Endothelial cell of umbilical vein (primary cell): ENCODE results near the gene PDE8B. TPM values are rescaled to one million over a fixed set of nuclear protein-coding genes. Genes with fewer than 3 reads are reported as not detected.

Experiments used
- BruUV-seq: library from RNA; stranded (reverse); fragments of 400-500 nt; replicated peaks from 2 replicates; lab custom pipeline; 2021; lab: Mats Ljungman, UMichigan
- CTCF ChIA-PET: fragments of 300-600, 350-600 bp; sonication (Branson Sonifier 250); formaldehyde crosslinking; loops from one replicate; lab custom pipeline; 2021; ENCODE audit warnings: antibody characterized with exemption, inconsistent platforms; lab: Charles Lee
- POLR2A ChIA-PET: fragments of 300-600, 350-600 bp; sonication (Branson Sonifier 250); formaldehyde crosslinking; loops from one replicate; lab custom pipeline; 2021; ENCODE audit warnings: antibody characterized with exemption, inconsistent platforms; lab: Charles Lee
- DNase-seq: peaks from one replicate; pipeline ENCODE4 v3.0.0-alpha.2; 2011; ENCODE audit warnings: low read depth, low spot score
- FAIRE-seq: peaks from 2 replicates; lab custom pipeline; 2011; peaks lifted over from hg19 to GRCh38; lab: Jason Lieb, UNC
- H2AFZ ChIP-seq: 2 replicates; pipeline ENCODE4 v1.6.0; 2012; ENCODE audit warnings: low read depth, low read length, control low read depth, inconsistent platforms
- H3K27ac ChIP-seq: 2 replicates; pipeline ENCODE4 v1.5.1; 2011; ENCODE audit warnings: low read depth, mild to moderate bottlenecking, control low read depth, low read length, moderate library complexity; ENCODE audit not compliant: insufficient read depth
- H3K27me3 ChIP-seq, 2 experiments: 2 replicates each; pipeline versions ENCODE4 v1.6.0 to v1.6.1; 2011; ENCODE audit warnings: low read length in 2 of 2, mixed read lengths in 1 of 2; ENCODE audit not compliant: control insufficient read depth in 2 of 2, insufficient read depth in 2 of 2
- H3K36me3 ChIP-seq, 2 experiments: 2 replicates in 1 of 2; 3 replicates in 1 of 2; pipeline ENCODE4 v1.5.1; 2011; ENCODE audit warnings: low read length in 2 of 2, mild to moderate bottlenecking in 1 of 2, moderate library complexity in 1 of 2; ENCODE audit not compliant: control insufficient read depth in 2 of 2, insufficient read depth in 2 of 2; ENCODE audit errors: extremely low read depth in 1 of 2
- H3K4me1 ChIP-seq: 3 replicates; pipeline ENCODE4 v1.5.1; 2011; ENCODE audit warnings: mild to moderate bottlenecking, low read length; ENCODE audit not compliant: control insufficient read depth, insufficient read depth; ENCODE audit errors: extremely low read depth
- H3K4me2 ChIP-seq: 2 replicates; pipeline ENCODE4 v1.6.1; 2011; ENCODE audit warnings: low read length, control low read depth, mixed read lengths; ENCODE audit not compliant: insufficient read depth
- H3K4me3 ChIP-seq, 3 experiments: fragments of 200-600 bp in 1 of 3; sonication (generic), shearing (Covaris generic) in 1 of 3; replicated peaks in 1 of 3; 2 replicates each; pipeline ENCODE4 v1.5.1; 2011 to 2016; ENCODE audit warnings: control low read depth in 3 of 3, low read length in 3 of 3, mild to moderate bottlenecking in 2 of 3, inconsistent platforms in 1 of 3, low read depth in 1 of 3, moderate library complexity in 1 of 3; ENCODE audit not compliant: insufficient read depth in 1 of 3
- H3K79me2 ChIP-seq: 2 replicates; pipeline ENCODE4 v1.6.0; 2012; ENCODE audit warnings: low read length, inconsistent platforms; ENCODE audit not compliant: control insufficient read depth, insufficient read depth
- H3K9ac ChIP-seq: replicated peaks from 2 replicates; pipeline ENCODE3; 2011; ENCODE audit warnings: low read length, control low read depth; ENCODE audit not compliant: insufficient read depth; ENCODE audit errors: extremely low read depth
- H3K9me1 ChIP-seq: replicated peaks from 3 replicates; pipeline ENCODE4 v1.6.0; 2011; ENCODE audit warnings: mild to moderate bottlenecking, low read length; ENCODE audit not compliant: control insufficient read depth, insufficient read depth; ENCODE audit errors: extremely low read depth
- H3K9me3 ChIP-seq: replicated peaks from 2 replicates; pipeline ENCODE4 v1.5.1; 2012; ENCODE audit warnings: low read length, inconsistent platforms; ENCODE audit not compliant: control insufficient read depth, insufficient read depth
- H4K20me1 ChIP-seq: replicated peaks from 2 replicates; pipeline ENCODE3; 2011; ENCODE audit warnings: mild to moderate bottlenecking, low read length; ENCODE audit not compliant: control insufficient read depth, insufficient read depth; ENCODE audit errors: extremely low read depth
- EZH2 ChIP-seq: IDR thresholded peaks from 2 replicates; pipeline ENCODE4 v1.6.1; 2012; ENCODE audit warnings: borderline replicate concordance, low read depth, mild to moderate bottlenecking, moderate library complexity, low read length, inconsistent platforms; ENCODE audit not compliant: severe bottlenecking
- FOS ChIP-seq: IDR thresholded peaks from 2 replicates; pipeline ENCODE4 v1.6.1; 2011; ENCODE audit warnings: mild to moderate bottlenecking, low read length, moderate library complexity, borderline replicate concordance; ENCODE audit not compliant: insufficient read depth
- GATA2 ChIP-seq: IDR thresholded peaks from 2 replicates; pipeline ENCODE4 v1.7.0; 2011; ENCODE audit warnings: low read depth, mild to moderate bottlenecking, moderate library complexity, mixed read lengths, low read length; ENCODE audit not compliant: insufficient read length, insufficient read depth
- JUN ChIP-seq: IDR thresholded peaks from 2 replicates; pipeline ENCODE4 v1.6.1; 2011; ENCODE audit warnings: borderline replicate concordance, low read depth; ENCODE audit not compliant: insufficient read length, insufficient read depth
- MYC ChIP-seq: IDR thresholded peaks from one replicate; pipeline ENCODE4 v1.6.1; 2011; ENCODE audit warnings: mild to moderate bottlenecking, low read depth, low read length
- POLR2A ChIP-seq: IDR thresholded peaks from 2 replicates; pipeline ENCODE4 v1.6.1; 2012; ENCODE audit warnings: low read depth, mild to moderate bottlenecking, control low read depth, low read length
- POLR2AphosphoS5 ChIP-seq: IDR thresholded peaks from 2 replicates; pipeline ENCODE4 v1.6.1; 2012; ENCODE audit warnings: low read depth, mild to moderate bottlenecking, control low read depth, low read length, moderate library complexity; ENCODE audit not compliant: insufficient read depth
- dilution Hi-C: fragments of 300-500 bp; cut with MboI; formaldehyde crosslinking; loops from one replicate; pipeline ENCODE4 v1.15.0; 2019; ENCODE audit warnings: low sequenced_read_pairs; ENCODE audit not compliant: extremely low pct_ligation_motif_present
- intact Hi-C: fragments of 100-400 bp; cut with micrococcal nuclease; formaldehyde crosslinking; loops from one replicate; pipeline ENCODE4 v1.10.0; 2022
- polyA plus RNA-seq, 4 experiments: library from polyadenylated mRNA; depleted of rRNA in 3 of 4; stranded (reverse) in 3 of 4; unstranded in 1 of 4; fragments of >200 nt; gene quantifications; 2 replicates each; pipeline versions ENCODE4 v1.2.1 to v1.2.3, GENCODE V29; 2011 to 2012; ENCODE audit warnings: missing spikeins in 1 of 4
- total RNA-seq: library from RNA; stranded (reverse); gene quantifications from 2 replicates; pipeline ENCODE4 v1.2.3, GENCODE V29; 2021
- TF ChIP-seq, protein P1 (sequence below), 2 donors: IDR thresholded peaks; 1 replicate in 1 of 2; 2 replicates in 1 of 2; pipeline ENCODE4 v1.5.1; 2011; ENCODE audit warnings: low read length in 2 of 2, mild to moderate bottlenecking in 2 of 2, moderate library complexity in 2 of 2, control low read depth in 1 of 2, inconsistent platforms in 1 of 2, low read depth in 1 of 2; ENCODE audit not compliant: insufficient read depth in 1 of 2; ENCODE audit errors: extremely low read depth in 1 of 2
- TF ChIP-seq, protein P2 (sequence below): IDR thresholded peaks from 2 replicates; pipeline ENCODE4 v1.6.1; 2011; ENCODE audit not compliant: insufficient read depth, insufficient read length

The PDE8B gene
- total and polyA plus RNA-seq, 2 donors (not counting 3 experiments of a cell fraction or from before 2014, with no cell fraction given) = not detected

DNA sequence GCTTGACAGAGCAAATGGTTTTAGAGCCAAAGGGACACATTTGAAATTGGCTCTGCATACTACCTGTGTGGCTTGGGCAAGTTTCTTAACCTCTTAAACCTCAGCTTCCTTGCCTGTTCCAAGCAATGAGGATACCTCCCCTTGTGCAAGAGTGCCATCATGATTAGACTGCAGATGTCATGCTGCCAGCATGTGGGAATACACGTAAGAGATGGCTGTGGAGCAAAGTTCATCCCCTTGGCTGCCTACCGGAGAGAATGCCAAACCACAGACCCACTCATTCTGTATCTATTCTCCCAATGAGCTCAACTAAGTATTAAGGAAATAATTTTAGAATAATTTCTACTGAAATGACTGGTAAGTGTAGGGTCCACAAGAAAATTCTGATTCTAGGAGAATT lies 180.3 kb downstream of the PDE8B start:
- H3K4me3 ChIP-seq = no peak overlapping the region
- H3K27me3 ChIP-seq = no peaks in the 10 kb centered on the region
- no peak overlapping the region for H3K4me2 ChIP-seq
- H3K36me3 ChIP-seq = no peaks in the 10 kb centered on the region
- H3K9ac ChIP-seq = no peak overlapping the region
- H3K79me2 ChIP-seq = no peaks in the 10 kb centered on the region
- no peak for FAIRE-seq
- no peak for TF ChIP-seq EZH2
- TF ChIP-seq, protein P1, sequence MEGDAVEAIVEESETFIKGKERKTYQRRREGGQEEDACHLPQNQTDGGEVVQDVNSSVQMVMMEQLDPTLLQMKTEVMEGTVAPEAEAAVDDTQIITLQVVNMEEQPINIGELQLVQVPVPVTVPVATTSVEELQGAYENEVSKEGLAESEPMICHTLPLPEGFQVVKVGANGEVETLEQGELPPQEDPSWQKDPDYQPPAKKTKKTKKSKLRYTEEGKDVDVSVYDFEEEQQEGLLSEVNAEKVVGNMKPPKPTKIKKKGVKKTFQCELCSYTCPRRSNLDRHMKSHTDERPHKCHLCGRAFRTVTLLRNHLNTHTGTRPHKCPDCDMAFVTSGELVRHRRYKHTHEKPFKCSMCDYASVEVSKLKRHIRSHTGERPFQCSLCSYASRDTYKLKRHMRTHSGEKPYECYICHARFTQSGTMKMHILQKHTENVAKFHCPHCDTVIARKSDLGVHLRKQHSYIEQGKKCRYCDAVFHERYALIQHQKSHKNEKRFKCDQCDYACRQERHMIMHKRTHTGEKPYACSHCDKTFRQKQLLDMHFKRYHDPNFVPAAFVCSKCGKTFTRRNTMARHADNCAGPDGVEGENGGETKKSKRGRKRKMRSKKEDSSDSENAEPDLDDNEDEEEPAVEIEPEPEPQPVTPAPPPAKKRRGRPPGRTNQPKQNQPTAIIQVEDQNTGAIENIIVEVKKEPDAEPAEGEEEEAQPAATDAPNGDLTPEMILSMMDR (IDR thresholded peaks at IDR 0.05; ENCODE audit: extremely low read depth in 1 of 2, insufficient read depth in 1 of 2, low read depth in 1 of 2, low read length in 2 of 2) = no peak
- TF ChIP-seq POLR2AphosphoS5 = no peak
- TF ChIP-seq, protein P2, sequence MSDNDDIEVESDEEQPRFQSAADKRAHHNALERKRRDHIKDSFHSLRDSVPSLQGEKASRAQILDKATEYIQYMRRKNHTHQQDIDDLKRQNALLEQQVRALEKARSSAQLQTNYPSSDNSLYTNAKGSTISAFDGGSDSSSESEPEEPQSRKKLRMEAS = no peak
- no peak for TF ChIP-seq POLR2A
- no peak for TF ChIP-seq JUN
- TF ChIP-seq FOS = no peak
- TF ChIP-seq MYC = no peak
- no peak for TF ChIP-seq GATA2
- BruUV-seq = no TSS peak
- dilution Hi-C loops = no loop called here
- no peak overlapping the region for H3K27ac ChIP-seq
- no peak overlapping the region for H2AFZ ChIP-seq
- H3K9me1 ChIP-seq = no peaks in the 10 kb centered on the region
- POLR2A ChIA-PET = no interaction called here
- CTCF ChIA-PET = no interaction called here
- H3K9me3 ChIP-seq = no peaks in the 10 kb centered on the region
- intact Hi-C loops = no loop called here
- H3K4me1 ChIP-seq = no peaks in the 10 kb centered on the region
- no peaks in the 10 kb centered on the region for H4K20me1 ChIP-seq
- DNase-seq = no peak
